Measurements from ENCODE around the gene KANK2. TPM values are rescaled to one million over a fixed set of nuclear protein-coding genes. Genes with fewer than 3 reads are reported as not detected.

Gene KANK2
- total and polyA plus RNA-seq, 2 of the 13 experiments (the other 11 are each of a cell fraction or from before 2014, with no cell fraction given), result 5.7 to 12.9 TPM

DNA sequence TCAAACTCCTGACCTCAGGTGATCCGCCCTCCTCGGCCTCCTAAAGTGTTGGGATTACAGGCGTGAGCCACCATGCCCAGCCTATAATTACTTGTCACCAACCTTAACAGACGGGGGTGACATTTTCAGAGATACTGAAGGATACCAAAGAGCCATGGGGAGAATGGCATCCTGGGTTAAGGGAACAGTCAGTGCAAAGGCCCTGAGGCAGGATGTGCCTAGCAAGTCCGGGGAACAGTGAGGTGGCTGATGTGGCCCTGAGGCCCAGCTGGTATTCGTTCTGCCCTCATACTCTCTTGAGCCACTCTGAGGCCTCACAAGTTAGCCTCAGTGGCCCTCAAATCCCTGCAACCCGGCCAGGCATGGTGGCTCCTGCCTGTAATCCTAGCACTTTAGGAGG is 27.1 kb upstream of the KANK2 start (continued):
- TF ChIP-seq, protein P1, sequence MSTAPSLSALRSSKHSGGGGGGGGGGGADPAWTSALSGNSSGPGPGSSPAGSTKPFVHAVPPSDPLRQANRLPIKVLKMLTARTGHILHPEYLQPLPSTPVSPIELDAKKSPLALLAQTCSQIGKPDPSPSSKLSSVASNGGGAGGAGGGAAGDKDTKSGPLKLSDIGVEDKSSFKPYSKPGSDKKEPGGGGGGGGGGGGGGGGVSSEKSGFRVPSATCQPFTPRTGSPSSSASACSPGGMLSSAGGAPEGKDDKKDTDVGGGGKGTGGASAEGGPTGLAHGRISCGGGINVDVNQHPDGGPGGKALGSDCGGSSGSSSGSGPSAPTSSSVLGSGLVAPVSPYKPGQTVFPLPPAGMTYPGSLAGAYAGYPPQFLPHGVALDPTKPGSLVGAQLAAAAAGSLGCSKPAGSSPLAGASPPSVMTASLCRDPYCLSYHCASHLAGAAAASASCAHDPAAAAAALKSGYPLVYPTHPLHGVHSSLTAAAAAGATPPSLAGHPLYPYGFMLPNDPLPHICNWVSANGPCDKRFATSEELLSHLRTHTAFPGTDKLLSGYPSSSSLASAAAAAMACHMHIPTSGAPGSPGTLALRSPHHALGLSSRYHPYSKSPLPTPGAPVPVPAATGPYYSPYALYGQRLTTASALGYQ (CRISPR knock-in tag; IDR thresholded peaks at IDR 0.05), result no peak
- TF ChIP-seq, protein P2, sequence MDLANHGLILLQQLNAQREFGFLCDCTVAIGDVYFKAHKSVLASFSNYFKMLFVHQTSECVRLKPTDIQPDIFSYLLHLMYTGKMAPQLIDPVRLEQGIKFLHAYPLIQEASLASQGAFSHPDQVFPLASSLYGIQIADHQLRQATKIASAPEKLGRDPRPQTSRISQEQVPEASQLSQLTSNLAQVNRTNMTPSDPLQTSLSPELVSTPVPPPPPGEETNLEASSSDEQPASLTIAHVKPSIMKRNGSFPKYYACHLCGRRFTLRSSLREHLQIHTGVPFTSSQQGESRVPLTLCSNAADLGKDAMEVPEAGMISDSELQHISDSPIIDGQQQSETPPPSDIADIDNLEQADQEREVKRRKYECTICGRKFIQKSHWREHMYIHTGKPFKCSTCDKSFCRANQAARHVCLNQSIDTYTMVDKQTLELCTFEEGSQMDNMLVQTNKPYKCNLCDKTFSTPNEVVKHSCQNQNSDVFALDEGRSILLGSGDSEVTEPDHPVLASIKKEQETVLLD (CRISPR knock-in tag; IDR thresholded peaks at IDR 0.05; ENCODE audit: low read depth), result no peak
- TF ChIP-seq ISL2 (CRISPR knock-in tag; IDR thresholded peaks at IDR 0.05) (no peak), KLF9 (CRISPR knock-in tag; IDR thresholded peaks at IDR 0.05; ENCODE audit: low read depth) (no peak), HHEX (CRISPR knock-in tag; IDR thresholded peaks at IDR 0.05) (no peak), ZNF260 (CRISPR knock-in tag; IDR thresholded peaks at IDR 0.05; ENCODE audit: borderline replicate concordance, low read depth) (no peak), TSC22D2 (CRISPR knock-in tag; IDR thresholded peaks at IDR 0.05; ENCODE audit: borderline replicate concordance) (no peak), EZH2 (conservative IDR thresholded peaks at IDR 0.05; ENCODE audit: low read depth, low read length) (no peak), ZNF792 (CRISPR knock-in tag; IDR thresholded peaks at IDR 0.05) (no peak), ZFX (CRISPR knock-in tag; IDR thresholded peaks at IDR 0.05; ENCODE audit: low read depth) (no peak), MTA3 (CRISPR knock-in tag; IDR thresholded peaks at IDR 0.05) (no peak), ZNF724P (CRISPR knock-in tag; IDR thresholded peaks at IDR 0.05; ENCODE audit: borderline replicate concordance) (no peak), SYNCRIP (IDR thresholded peaks at IDR 0.05; ENCODE audit: insufficient read depth, low read depth, low read length) (no peak)
- TF ChIP-seq, protein P3, sequence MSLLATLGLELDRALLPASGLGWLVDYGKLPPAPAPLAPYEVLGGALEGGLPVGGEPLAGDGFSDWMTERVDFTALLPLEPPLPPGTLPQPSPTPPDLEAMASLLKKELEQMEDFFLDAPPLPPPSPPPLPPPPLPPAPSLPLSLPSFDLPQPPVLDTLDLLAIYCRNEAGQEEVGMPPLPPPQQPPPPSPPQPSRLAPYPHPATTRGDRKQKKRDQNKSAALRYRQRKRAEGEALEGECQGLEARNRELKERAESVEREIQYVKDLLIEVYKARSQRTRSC (CRISPR knock-in tag; IDR thresholded peaks at IDR 0.05; ENCODE audit: low read depth), result no peak
- TF ChIP-seq, protein P4, sequence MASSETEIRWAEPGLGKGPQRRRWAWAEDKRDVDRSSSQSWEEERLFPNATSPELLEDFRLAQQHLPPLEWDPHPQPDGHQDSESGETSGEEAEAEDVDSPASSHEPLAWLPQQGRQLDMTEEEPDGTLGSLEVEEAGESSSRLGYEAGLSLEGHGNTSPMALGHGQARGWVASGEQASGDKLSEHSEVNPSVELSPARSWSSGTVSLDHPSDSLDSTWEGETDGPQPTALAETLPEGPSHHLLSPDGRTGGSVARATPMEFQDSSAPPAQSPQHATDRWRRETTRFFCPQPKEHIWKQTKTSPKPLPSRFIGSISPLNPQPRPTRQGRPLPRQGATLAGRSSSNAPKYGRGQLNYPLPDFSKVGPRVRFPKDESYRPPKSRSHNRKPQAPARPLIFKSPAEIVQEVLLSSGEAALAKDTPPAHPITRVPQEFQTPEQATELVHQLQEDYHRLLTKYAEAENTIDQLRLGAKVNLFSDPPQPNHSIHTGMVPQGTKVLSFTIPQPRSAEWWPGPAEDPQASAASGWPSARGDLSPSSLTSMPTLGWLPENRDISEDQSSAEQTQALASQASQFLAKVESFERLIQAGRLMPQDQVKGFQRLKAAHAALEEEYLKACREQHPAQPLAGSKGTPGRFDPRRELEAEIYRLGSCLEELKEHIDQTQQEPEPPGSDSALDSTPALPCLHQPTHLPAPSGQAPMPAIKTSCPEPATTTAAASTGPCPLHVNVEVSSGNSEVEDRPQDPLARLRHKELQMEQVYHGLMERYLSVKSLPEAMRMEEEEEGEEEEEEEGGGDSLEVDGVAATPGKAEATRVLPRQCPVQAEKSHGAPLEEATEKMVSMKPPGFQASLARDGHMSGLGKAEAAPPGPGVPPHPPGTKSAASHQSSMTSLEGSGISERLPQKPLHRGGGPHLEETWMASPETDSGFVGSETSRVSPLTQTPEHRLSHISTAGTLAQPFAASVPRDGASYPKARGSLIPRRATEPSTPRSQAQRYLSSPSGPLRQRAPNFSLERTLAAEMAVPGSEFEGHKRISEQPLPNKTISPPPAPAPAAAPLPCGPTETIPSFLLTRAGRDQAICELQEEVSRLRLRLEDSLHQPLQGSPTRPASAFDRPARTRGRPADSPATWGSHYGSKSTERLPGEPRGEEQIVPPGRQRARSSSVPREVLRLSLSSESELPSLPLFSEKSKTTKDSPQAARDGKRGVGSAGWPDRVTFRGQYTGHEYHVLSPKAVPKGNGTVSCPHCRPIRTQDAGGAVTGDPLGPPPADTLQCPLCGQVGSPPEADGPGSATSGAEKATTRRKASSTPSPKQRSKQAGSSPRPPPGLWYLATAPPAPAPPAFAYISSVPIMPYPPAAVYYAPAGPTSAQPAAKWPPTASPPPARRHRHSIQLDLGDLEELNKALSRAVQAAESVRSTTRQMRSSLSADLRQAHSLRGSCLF (CRISPR knock-in tag; IDR thresholded peaks at IDR 0.05; ENCODE audit: borderline replicate concordance), result no peak
- TF ChIP-seq, protein P5, sequence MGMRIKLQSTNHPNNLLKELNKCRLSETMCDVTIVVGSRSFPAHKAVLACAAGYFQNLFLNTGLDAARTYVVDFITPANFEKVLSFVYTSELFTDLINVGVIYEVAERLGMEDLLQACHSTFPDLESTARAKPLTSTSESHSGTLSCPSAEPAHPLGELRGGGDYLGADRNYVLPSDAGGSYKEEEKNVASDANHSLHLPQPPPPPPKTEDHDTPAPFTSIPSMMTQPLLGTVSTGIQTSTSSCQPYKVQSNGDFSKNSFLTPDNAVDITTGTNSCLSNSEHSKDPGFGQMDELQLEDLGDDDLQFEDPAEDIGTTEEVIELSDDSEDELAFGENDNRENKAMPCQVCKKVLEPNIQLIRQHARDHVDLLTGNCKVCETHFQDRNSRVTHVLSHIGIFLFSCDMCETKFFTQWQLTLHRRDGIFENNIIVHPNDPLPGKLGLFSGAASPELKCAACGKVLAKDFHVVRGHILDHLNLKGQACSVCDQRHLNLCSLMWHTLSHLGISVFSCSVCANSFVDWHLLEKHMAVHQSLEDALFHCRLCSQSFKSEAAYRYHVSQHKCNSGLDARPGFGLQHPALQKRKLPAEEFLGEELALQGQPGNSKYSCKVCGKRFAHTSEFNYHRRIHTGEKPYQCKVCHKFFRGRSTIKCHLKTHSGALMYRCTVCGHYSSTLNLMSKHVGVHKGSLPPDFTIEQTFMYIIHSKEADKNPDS (CRISPR knock-in tag; IDR thresholded peaks at IDR 0.05), result no peak

Data from HepG2 (cell line).